Coronary artery (tissue), 2 donors: Measurements from ENCODE around the gene TTC34.

Source experiments
- DNase-seq: peaks from one replicate; pipeline ENCODE4 v3.0.0-alpha.2; 2017; ENCODE audit warnings: low spot score
- H3K27ac ChIP-seq, 2 donors: fragments of 200-600 bp; sonication (generic); one replicate each; pipeline ENCODE4 v1.5.1; 2016 to 2019
- H3K4me3 ChIP-seq: fragments of 200-600 bp; sonication (generic); 2 replicates; pipeline ENCODE4 v1.5.1; 2016; ENCODE audit warnings: mild to moderate bottlenecking, moderate library complexity
- TF ChIP-seq, protein P1 (sequence below): fragments of 200-600 bp; sonication (generic); IDR thresholded peaks from one replicate; pipeline ENCODE4 v1.5.1; 2019; ENCODE audit warnings: antibody characterized with exemption

TTC34 gene

DNA sequence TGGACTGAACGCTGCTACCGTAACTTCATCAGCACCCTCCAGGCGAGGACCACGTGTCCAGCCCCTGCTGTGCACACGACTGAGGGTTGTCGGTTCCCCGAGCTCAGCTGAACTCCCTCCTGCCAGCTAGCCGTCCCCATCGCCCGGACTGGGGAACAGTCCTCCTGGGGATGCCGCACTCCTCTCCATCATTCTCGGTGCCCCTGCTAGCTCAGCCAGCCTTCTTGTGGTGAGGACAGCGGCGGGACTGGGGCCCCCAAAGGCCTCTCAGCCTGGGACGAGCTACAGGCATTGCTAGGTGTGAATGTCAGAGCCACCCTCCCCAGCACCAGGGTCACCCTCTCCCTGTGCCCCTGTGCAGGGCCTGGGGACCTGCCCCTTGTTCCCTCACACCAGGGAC, 8.8 kb upstream of the TTC34 start:
- TF ChIP-seq, protein P1, sequence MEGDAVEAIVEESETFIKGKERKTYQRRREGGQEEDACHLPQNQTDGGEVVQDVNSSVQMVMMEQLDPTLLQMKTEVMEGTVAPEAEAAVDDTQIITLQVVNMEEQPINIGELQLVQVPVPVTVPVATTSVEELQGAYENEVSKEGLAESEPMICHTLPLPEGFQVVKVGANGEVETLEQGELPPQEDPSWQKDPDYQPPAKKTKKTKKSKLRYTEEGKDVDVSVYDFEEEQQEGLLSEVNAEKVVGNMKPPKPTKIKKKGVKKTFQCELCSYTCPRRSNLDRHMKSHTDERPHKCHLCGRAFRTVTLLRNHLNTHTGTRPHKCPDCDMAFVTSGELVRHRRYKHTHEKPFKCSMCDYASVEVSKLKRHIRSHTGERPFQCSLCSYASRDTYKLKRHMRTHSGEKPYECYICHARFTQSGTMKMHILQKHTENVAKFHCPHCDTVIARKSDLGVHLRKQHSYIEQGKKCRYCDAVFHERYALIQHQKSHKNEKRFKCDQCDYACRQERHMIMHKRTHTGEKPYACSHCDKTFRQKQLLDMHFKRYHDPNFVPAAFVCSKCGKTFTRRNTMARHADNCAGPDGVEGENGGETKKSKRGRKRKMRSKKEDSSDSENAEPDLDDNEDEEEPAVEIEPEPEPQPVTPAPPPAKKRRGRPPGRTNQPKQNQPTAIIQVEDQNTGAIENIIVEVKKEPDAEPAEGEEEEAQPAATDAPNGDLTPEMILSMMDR = no peak
- no peak overlapping the region for H3K4me3 ChIP-seq
- no peak overlapping the region for H3K27ac ChIP-seq
- no peak for DNase-seq

DNA sequence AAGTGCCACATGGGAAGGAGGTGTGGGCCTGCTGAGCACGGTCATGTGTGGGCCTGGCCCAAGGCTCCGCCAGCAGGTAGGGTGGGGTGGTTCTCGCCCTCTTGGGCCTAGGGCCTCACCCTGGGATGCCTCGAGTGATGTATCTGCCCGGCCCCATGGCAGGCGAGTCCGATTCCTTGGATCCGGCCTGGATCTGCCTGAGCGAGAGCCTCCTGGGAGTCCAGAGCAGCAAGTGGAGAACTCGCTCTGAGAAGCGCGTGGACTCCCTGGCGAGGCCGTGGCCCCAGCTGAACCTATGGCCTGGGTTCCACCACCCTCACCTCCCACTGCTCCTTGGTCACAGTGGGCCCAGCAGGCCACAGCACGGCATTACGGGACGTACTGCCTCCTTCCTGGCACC, 8.2 kb upstream of the TTC34 start:
- H3K4me3 ChIP-seq = no peak overlapping the region
- TF ChIP-seq, protein P1 = no peak
- H3K27ac ChIP-seq = no peak overlapping the region
- DNase-seq = no peak

DNA sequence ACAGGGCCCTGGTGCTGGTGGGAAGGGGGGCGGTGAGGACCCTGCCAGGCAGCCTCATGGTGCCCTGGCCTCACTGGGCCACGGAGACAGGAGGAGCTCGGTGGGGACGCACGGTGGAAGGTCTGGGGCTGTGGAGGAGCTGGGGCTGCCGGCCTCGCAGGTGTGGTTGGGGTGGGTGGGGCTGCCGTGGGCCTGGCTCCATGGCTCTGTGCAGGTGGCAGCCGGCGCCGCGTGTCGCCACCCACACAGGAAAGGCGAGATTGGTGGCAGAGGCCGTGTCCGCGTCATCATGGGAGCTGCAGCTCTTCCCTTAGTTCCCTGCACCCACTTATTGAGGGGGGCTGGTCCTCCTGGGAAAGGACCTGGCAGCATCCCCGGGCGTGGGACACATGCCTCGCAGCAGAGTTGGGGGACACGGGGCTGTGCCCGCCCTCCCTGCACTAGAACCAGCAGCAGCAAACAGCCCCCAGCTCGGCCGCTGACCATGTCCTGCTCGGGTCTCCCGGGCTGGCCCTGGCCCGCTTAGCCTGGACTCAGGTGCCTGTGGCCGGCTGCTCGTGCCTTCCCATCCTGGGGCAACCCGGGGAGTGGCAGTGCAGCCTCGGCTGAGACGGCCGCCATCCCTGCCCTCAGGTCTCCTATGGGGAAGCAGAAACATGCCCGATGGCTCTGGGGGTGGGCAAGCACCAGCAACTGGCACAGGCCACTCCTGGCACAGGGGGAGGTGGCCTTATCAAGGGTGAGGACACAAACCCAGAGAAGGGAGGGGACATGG, 7.5 kb upstream of the TTC34 start:
- Histone ChIP-seq H3K27ac (no peak overlapping the region), H3K4me3 (no peak overlapping the region)
- TF ChIP-seq, protein P1 = no peak
- no peak for DNase-seq

DNA sequence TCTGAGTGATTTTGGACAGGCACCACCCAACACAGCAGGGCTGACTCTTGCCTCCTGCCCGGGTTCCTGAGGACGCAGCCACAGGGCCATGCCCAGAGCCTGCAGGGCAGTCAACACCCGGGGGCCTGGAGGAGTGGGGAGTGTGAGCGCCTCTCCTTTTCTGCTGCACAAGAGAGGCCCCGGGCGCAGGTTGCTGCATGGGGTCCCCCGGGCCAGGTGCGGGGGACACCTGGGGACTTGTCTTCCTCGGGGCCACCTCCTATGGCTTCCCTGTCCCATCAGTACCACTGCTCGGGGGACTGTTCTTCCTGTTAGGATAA, 6.9 kb upstream of the TTC34 start:
- no peak for DNase-seq
- Histone ChIP-seq H3K27ac (no peak overlapping the region), H3K4me3 (no peak overlapping the region)
- TF ChIP-seq, protein P1 = no peak

DNA sequence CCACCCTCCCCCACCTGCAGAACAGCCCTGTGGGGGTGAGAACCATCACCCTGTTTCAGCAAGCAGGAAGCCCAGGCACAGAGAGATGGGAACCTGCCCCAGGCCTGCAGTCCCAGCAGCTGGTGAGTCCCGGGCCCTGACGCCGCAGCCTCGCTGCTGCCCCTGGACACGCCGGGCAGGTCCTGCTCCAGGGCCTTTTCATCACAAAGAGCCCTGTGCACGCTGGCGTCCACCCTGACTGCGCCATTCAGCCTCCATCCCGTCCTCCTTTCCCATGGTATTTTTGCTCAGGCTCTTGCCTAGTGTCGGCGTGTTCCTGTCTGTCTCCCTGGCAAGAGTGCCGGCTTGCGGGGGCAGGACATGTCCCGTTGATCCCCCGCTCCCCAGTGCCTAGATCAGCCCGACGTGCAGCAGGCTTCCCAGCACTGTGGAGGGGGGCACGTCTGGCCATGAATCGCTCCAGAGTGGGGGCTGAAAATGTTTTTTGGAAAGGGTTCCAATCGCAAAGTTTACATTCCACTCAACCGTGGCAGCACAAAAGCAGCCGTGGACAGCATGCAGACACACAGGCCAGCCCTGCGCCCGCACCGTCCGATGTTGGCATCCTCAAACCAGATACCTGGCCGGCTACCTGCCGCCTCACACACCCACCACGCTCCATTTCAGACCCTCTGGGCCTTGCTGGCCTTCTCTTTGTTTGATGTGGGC, 6.3 kb upstream of the TTC34 start:
- no peak overlapping the region for H3K4me3 ChIP-seq
- TF ChIP-seq, protein P1 = no peak
- DNase-seq = no peak
- H3K27ac ChIP-seq = no peak overlapping the region

DNA sequence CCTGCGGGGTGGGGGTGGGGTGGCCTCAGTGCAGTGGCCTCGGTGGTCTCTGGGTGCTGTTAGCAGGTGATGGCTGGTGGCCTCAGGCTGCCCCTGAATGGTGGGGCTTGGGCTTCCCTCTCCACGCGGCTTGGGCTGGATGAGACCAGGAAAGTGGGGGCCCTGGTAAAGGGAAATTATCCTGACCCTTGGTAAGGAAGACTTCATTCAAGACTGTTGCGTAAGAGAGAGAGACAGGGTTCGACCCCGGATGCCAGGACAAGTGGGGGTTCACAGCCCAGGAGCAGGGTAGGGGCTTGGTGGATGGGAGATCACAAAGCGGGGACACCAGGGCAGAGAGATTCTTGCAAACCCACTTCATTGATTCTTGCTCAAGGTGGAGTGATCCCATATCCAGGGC, 5.5 kb upstream of the TTC34 start:
- TF ChIP-seq, protein P1 = no peak
- Histone ChIP-seq H3K4me3 (no peak overlapping the region), H3K27ac (no peak overlapping the region)
- no peak for DNase-seq

DNA sequence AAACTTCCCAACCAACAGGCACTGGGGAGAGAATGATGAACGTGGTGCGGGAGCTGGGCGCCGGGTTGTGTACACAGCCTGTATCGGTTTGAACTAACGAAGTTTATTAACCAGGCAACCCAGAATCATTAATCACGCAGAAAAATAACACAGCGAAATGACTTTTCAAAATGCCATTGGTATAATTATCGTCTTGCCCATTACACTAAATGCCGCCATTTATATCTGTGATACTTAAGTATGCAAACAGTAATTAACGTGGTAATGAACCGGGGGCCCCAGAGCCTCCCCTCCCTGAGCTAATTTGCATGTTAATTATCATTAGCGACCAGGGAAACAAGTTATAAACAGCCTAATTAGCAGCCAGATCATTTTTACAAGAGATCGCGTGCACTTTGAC, 5.1 kb upstream of the TTC34 start:
- TF ChIP-seq, protein P1 = no peak
- no peak for DNase-seq
- no peak overlapping the region for H3K4me3 ChIP-seq

More for the DNA sequence above, 5.1 kb upstream of the TTC34 start:
- no peak overlapping the region for H3K27ac ChIP-seq
